Activated CD4-positive, alpha-beta T cell treated with anti-CD3 and anti-CD28 coated beads, Interleukin-2, amount 50 U/mL, for 16 hours (primary cell): Measurements from ENCODE around the gene UMODL1.
A peak's percentile ranks its signal among the peaks of the same experiment; 100 is the strongest.
"Not testable (repeated sequence)": the region's sequence is repeated elsewhere in the genome, so short reads cannot be mapped to it uniquely, and the experiment has no call there.

ENCODE experiments used
- DNase-seq: peaks from one replicate; pipeline ENCODE4 v3.0.0-alpha.2; 2020

Gene UMODL1

DNA sequence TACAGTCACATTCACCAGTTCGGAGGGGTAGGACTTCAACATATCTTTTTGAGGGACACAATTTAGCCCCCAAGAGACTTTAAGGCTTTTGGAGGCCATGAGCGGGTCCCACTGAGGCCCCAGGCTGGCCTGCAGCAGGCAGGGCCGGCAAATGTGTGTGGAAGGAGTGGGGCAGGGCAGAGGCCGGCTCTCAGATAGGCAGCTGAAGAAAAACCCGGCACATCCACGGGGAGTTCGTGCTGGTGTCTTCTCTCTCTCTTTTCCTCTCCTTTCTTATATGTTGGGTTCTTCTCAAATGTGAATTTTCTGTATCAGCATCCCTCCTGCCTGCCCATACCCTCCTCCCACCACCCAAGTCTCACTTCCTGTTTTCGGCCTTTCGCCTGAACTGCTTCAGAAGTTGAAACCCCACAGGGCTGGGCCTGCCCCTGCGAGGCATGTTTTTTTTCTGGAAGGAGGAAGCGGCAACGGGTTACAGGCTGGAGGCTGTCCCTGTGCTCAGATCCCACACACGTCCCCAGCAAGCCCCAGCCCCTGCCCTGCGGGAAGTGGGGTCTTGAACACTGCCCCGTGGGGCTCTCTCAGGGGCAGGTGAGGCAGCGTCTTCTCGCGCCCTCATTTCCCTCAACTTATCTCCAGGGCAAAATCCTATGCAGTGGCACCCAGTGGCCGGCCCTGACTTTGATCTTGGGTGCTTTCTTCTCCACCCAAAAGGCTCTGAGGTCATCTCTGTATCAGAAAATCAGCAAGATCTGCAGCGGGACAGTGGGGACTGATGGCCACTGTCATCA lies 9.7 kb upstream of the UMODL1 start:
- DNase-seq: peak; percentile 32

DNA sequence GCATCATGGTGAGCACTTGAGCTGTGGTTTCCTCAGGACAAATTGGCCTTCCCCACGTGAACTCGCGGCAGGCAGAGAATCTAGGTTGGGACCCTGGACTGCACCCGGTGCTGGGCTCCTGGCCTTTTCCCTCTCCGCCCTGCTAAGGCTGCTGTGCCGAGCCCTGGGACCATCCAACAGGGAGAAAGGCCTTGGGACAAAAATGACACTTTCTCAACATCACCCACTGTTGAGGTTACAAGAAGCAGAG lies 9.2 kb upstream of the UMODL1 start:
- DNase-seq: no peak

DNA sequence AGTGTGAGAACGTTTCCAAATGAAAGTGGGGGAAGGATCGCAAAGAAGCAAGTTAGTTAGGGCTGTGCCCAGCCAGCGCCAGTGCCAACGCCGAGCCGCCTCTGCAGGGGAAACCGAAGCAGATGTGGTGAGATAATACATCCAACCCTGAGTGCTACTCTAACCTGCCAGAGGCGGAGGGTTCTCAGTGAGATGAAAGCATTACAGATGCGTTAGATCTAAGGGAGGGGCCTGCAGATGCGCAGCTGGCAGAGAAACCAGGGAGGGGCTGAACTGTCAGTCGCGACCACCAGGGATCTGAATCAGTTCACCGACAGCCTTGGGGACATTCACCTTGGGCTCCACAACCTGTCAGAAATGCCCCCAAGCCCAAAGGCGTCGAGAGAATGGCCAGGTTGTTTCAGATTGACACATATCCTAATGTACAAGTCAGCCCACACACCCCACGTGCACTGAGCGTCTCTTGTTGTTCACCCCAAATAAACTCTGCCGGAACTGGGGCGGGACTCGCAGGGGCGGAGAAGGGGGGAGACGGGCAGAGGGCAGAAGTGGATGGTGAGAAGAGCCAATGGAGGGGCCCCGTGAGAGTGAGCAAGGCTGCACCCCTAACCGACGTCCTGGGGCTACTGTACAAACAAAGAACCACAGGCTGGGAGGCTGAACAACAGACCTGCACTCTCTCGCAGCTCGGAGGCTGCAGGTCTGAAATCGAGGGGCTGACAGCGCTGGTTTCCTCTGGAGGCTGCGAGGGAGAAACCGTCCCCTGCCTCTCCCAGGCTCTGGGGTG lies 8.7 kb upstream of the UMODL1 start:
- peak; percentile 81 for DNase-seq

DNA sequence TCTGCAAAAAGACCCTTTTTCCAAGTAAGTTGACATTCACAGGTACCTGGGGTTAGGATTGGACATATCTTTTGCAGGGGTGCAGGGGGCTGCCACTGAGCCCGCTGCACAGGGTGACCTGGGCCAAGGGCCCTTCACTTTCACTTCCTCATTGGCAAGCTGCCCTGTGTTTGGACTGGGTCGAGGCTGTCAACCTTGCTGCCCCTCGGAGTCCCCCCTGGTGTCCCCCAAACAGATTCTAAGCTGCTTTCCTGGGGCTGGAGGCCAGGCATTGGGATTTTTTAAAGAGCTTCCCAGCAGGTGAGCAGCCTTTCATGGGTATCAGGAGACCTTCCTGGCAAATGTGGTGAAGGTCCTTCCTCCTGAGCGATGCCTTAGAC lies 7.9 kb upstream of the UMODL1 start:
- no peak for DNase-seq

DNA sequence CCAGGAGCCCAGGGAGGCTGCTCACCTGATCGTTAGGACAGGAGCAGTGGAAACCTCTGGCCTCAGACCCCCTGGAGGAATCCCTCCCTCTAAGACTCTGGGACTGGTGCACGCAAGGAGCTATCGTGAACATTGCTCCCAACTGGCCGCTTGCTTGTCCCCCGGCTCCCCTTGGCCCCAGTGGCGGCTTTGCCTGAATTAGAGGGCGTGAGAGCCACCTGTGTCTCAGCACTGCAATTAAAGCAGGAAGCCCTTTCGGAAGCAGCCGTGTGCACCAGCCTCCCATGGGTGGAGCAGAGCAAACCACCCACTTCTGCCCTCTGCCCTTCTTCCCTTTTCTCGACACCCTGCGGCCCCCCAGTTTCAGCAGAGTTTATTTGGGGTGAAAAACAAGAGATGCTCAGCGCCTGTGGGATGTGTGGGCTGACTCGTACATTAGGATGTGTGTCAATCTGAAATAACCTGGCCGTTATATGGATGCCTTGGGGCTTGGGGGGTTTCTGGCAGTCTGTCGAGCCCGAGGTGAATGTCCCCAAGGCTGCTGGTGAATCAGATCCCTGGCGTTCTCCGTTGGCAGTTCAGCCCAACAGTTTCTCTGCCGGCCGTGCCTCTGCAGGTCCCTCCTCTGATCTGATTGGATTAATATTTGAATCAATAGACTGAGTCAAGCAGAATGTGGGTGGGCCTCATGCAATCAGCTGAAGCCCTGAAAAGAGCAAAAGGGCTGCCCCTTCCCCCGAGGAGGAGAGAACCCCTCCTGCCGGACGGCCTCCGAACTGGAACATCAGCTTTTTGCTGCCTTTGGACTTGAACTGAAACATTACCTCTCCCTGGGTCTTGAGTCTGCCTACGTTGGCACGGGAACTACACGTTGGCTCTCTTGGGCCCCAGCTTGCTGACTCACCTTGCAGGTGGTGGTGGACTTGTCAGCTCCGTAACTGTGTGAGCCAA lies 7.3 kb upstream of the UMODL1 start:
- DNase-seq: peak; percentile 54

DNA sequence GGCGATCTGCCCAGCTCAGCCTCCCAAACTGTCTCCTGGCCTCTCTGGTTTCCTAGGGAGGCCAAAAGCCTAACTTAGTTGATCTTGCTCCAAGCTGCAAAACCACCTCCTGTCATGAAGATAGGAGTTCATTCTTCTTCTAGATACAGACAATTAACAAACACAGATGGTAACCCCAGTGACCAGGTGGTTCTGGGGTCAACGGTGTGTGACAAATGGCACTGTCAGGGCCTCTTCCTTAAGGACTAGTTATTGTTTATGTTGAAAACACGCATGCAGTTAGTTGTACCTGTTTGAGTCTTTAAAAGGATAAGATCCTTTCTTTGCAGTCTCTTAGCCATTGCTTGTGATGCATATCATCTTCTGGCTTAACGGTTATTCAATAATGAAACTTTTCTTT lies 4.6 kb upstream of the UMODL1 start:
- DNase-seq: no peak

DNA sequence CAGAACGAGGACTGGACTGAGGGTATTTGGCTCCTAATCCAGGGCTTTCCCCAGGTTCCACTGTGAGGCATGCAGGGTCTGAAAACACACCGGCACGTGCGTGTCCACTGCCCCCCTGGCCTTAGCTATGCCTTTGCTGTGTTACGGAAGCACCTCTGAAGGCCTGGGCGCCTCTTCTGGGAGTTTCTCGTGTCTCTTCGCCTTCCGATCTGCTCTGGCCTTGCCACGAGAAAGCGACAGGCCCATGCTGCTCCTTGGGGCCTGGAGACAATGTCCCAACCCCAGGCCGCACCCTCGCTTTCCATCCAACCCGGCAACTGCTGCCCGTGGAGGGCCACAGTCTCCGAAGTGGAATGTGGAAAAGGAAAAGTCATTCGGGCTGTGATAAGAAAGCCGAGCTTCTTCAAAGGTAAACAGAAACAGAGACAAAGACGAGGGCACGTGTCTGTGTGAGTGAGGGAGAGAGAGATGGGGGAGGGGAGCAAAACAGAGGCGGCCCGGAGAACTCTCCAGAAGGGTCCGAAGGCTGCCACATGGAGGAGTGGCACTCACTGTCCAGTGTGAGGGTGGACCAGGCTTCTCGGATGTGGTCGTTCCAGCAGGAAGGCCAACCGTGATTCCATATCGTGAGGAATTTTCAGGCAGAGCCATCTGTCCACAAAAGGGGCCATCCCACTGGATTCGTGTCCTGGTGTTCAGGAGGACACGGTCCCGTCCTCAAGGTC lies 3.4 kb upstream of the UMODL1 start:
- no peak for DNase-seq

DNA sequence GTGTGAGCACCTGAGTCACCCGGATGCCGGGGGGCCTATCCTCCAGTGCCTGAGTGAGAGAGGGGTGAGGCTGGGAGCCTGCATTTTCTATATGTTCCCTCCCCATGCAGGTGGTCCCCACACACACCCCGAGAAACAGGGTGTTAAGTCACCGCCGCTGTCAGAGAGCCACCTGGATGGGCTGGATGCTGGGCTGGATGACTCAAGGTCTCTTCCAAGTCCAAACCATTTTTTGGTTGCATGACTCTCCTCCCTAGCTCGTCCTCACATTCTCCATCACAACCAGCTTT lies 2.9 kb upstream of the UMODL1 start:
- no peak for DNase-seq

DNA sequence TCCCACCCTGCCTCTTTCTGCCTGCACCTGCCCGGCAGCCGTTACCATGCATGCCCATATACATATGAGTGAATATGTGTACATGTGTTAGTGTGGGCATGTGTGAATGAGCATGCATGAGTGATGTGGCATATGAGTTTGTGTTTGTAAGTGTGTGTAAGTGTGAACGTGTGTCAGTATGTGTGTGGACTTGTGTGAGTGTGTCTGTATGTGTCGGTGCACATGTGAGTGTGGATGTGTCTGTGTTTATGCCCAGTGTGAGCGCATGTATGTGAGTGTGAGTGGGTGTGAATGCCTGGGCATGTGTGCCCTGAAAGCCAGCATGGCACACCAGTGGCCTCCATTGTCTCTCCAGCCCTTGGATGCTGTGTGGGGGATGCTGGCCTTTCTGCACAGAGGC lies 2.5 kb upstream of the UMODL1 start:
- DNase-seq: no peak

DNA sequence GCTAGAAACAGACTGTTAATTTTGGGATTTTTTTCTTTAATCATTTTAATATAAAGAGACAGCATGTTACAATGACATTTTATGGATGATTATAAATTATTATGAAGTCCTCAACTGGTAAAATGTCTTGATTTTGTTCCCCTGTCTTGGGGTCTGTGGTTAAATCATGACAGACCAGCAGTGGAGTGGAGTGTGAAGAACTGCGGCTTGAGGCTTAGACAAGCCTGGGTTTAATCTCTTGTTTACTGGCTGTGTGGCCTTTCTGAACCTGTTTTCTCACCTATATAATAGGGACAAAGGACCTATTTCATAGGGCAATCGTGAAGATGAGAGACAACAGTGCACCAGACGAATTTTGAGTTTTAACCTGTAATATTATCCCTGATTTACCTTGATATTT lies 1.8 kb upstream of the UMODL1 start:
- DNase-seq: no peak

DNA sequence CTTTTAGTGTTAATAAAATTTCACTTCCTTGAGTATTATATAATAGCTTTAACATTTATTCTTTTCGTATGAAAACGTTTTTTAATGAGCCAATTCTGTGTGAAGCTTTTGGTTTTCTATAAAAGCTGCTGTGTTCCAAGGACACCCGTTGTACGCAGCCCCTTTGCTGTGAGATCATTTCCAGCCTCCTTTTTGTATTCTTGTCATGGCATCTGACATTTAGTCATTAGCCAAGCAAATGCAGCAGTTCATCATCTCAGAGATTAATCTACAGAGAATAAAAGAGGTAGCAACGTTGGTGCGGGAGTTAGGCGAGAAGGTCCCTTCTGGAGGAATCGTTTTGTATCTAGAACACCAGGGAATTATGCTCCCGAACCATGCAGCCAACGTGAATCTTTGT lies 1.3 kb upstream of the UMODL1 start:
- DNase-seq: no peak

DNA sequence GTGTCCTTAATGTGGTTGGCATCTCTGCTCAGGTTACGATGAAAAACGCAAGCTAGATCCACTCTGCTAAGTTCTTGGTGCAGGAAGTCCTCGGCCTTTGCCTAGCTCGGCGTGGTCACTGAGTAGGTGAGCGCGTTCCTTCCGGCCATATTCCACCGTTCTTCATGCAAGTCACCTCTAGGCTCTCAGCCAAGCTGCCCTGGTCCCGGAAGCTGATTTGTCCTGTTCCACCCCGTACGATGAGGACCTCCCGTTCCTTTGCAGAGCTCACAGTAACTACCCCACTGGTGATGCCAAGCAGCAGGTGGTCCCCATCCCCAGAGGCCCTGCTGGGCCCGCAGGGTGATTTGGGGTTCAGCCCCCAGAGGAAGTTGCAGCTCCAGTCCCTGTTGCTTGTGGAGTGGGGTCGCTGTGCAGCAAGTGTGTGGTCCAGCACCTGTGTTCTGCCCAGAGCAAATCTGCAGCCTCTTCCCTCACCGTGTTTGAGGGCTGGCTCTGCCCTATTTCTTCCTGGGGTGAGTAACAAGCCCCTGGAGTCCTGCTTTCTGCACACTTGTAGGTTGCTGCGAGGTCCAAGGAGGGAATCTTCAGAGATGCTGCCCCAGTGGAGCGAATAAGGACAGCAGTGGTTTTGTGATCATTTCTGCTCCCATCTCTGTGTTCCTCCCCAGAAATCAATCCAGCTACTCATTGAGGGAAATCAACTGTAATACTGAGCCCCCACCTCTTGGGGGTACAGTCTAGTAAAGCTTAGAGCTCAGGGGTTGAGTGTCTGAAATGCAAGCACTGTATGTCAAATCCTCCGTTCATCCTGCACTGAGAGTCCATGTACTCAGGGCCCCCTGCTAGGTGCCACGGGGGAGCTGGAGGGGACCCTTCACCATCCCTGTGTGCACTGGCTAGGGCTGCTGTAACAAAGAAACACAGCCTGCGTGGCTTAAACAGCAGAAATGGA lies 2.3 kb downstream of the UMODL1 start:
- DNase-seq: no peak

DNA sequence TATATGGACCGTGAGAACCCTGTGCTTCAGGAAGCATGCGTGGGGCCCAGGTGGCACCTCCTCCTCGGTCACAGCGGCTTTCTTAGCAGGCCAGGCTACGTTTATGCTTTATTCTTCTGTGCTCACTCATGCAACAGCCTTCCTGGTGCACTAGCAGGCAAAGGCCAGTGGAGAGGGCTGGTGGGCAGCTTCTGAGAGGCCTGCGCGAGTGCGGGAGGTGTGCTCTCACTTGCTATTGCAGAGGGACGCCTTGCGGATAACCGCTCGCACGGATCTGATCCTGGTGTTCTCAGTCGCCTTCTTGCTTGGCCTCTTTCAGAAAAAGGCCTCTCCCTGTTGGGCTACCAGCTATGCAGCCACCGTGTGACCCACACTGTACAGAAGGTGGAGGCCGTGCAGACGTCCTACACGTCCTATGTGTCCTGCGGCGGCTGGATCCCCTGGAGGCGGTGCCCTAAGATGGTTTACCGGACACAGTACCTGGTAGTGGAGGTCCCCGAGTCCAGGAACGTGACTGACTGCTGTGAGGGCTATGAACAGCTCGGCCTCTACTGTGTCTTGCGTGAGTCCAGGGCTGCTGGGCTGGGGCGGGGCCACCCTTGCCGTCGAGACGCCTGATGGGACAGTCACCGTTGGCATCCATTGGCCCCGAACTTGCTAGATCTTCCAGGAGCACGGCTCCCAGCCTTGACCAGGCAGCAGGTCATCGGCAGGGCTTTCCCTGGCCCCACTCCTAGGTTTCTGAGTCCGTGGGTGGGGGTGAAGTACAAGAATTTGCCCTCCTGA lies 4.8 kb downstream of the UMODL1 start:
- DNase-seq: no peak

DNA sequence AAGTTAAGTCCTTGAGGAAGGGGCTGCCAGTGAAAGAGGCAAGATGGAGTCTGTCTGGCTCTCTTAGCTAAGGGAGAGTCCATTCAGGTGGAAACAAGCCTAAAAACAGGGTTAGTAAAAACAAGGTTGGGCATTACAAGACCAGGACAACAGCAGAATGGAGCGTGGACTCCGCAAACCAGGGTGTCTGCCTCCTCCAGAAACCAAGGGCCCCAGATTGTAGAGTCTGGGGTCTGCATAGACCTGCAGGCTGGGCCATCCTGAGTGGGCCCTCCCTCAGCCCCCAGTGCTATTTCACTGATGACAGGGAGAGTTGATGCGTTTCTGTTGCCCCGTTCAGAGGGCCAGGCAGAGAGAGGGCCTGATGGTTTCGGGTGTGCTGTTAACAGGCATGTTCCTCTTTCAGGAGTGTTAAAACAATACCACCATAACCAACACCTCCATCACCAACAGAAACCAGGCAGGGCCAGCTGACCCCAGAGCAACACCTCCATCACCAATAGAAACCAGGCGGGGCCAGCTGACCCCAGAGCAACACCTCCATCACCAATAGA lies 6.6 kb downstream of the UMODL1 start:
- DNase-seq: not testable (repeated sequence)

DNA sequence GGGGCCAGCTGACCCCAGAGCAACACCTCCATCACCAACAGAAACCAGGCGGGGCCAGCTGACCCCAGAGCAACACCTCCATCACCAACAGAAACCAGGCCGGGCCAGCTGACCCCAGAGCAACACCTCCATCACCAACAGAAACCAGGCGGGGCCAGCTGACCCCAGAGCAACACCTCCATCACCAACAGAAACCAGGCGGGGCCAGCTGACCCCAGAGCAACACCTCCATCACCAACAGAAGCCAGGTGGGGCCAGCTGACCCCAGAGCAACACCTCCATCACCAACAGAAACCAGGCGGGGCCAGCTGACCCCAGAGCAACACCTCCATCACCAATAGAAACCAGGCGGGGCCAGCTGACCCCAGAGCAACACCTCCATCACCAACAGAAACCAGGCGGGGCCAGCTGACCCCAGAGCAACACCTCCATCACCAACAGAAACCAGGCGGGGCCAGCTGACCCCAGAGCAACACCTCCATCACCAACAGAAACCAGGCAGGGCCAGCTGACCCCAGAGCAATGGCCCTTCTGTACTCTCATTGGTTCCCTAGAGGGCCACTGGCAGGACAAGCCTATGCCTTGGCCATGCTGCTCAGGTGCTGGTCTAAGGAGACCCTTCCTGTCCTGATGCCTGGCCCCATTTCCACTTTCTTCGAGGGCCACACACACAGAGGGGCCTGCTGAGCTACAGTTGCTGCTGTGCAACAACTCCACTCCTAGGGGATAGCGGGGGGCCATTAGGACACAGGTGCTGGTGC lies 7.3 kb downstream of the UMODL1 start:
- not testable (repeated sequence) for DNase-seq

DNA sequence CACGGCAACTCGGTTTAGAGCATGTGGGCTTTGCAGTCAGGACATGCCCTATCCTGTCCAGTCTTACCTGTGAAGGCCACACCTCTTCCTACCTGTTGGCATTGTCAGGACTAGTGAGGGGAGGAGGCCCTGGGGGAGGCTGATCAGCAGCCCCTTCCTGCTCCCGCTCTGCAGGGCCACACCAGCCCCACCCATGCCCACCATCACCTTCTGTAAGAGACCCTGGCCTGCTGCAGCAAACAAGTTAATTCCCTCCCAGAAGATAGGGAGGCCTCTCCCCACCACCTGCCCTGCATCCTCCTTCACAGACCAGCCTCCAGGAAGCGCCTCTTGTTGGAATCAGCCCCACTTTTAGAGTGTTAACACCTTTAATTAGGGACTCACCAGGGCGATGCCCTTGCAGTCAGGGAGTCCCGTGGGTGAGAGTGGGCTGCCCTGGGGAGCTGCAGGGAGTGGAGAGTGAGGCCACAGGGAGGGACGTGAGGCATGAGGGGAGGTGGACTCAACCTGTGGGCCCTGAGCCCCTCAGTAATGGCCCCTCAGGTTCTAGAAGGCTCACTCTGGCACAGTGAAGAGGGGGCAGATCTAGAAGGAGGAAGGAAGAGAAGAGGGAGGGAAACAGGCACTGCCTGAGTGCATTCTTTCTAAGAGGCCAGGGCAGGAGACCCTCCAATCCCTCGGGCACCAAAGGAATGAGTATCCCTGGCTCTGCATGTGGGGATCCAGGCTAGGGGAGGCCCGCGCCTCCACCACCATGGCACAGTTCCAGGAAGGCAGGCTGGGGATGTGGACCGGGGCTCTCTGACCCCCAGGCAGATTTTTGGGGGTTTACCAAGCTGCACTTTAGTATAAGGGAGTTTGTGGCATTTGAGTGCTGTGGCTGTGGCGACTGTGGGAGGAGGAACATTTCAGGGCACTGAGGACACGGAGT lies 8.2 kb downstream of the UMODL1 start:
- DNase-seq: no peak

DNA sequence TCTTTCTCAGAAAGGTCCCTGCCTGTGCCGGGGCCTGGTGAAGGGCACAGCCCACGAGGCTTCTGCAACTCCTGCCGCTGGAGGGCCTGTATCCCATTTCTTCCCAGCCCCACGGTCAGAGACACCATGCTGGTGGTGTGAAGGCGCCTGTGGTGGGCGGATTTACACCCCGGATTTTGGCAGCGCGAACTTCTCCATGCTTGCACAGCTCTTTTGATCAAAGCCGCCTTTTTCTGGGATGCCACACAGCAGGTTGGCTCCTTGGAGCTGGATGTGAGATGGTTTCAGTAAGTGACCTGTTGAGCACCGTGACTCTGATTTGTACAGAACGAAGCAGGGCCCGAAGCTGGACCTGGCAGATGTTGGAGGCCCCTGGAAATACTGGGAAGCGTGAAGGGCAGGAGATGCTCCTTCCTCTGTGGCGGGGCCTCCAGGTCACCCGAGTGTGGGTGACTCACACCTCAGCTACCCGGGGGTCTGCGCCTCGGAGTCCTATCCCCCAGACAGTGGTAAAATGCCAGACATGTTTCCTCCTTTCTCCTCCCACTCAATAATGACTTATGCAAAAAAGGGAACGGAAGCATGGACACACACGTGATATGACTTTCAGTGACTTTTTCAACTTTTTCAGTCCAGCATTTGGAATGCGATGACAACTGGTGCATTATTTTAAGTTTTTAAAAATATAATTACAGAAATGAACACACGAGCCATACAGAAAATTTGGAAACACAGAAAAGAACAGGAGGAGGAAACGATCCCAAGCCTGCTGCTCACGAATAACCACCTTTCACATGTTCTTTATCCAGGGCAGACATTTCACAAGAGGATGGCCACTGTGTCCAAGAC lies 9.0 kb downstream of the UMODL1 start:
- no peak for DNase-seq

DNA sequence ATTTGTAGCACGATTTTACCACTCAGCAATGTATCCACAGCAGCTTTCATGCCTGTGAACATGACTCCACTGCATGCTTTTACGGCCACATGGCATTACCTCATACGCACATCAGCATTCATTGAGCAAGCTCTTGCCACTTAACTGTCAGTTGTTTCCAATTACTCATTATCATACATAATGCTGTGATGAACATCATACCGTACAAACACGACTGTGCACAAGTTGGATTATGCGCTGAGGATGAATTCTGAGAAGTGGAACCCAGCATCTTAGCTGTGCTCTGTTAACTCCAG lies 9.6 kb downstream of the UMODL1 start:
- DNase-seq: no peak
